Measurements from ENCODE around the gene RIPK3.

RIPK3 gene

DNA sequence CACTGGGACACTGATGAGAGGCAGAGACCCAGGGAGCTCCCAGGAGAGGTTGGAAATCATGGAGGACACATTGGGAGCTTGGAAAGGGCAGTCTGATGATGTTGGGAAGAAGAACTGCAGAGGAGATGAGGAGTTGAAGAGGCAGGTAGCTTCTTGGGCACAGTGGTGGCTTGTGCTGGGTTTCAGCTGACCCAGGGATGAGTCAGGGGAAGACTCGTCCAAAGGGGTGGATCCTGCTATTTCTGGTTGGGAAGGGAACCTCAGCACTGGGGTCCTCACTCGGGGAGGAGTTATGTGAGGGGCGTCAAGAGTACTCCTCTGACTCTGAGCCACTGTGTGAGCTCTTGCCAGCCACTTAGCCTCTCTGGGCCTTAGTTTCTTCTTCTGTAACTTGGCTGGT is 16.4 kb downstream of the RIPK3 start:
- DNase-seq (ENCODE audit: low read depth, low spot score), result no peak

DNA sequence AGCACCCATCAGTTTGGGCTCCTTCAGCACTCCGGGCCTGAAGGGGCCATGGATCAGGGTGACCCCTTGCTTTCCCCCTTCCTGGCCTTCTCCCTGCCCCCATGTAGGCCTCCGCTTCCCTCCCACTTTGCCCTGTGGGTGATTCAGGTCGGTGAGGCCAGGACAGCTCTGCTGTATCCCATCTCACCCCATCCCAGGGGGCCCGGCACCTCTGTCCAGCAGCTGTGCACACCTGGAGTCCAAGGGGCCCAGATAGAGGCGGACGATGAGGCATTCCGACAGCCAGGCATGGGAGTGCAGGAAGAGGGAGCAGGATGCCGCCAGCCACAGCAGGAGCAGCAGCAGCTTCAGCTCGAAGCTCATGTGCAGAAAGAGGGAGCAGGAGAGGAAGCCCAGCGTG is 17.1 kb downstream of the RIPK3 start:
- no peak for DNase-seq (ENCODE audit: low read depth, low spot score)

DNA sequence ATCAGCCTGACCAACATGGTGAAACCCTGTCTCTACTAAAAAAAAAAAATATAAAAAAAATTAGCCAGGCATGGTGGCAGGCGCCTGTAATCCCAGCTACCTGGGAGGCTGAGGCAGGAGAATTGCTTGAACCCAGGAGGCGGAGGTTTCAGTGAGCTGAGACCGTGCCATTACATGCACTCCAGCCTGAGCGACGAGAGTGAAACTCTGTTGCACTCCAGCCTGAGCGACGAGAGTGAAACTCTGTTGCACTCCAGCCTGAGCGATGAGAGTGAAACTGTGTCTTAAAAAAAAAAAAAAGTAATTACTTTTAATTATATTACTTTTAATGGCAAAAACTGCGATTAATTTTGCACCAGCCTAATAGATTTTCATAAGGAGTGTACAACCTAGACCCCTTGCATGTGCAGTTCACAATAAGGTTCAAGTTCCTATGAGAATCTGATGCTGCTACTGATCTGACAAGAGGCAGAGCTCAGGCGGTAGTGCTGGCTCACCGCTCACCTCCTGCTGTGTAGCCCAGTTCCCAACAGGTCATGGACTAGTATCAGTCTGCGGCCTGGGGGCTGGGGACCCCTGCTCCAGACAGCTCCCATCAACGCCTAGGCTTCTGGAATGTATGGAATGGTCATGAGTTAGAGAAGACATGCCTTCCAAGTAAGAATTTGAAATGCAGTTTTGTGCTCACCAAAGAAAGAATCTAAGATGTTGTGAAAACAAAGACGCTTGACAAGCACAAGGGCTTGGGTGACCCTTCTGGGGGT is 18.4 kb downstream of the RIPK3 start:
- DNase-seq (ENCODE audit: low read depth, low spot score), result no peak

DNA sequence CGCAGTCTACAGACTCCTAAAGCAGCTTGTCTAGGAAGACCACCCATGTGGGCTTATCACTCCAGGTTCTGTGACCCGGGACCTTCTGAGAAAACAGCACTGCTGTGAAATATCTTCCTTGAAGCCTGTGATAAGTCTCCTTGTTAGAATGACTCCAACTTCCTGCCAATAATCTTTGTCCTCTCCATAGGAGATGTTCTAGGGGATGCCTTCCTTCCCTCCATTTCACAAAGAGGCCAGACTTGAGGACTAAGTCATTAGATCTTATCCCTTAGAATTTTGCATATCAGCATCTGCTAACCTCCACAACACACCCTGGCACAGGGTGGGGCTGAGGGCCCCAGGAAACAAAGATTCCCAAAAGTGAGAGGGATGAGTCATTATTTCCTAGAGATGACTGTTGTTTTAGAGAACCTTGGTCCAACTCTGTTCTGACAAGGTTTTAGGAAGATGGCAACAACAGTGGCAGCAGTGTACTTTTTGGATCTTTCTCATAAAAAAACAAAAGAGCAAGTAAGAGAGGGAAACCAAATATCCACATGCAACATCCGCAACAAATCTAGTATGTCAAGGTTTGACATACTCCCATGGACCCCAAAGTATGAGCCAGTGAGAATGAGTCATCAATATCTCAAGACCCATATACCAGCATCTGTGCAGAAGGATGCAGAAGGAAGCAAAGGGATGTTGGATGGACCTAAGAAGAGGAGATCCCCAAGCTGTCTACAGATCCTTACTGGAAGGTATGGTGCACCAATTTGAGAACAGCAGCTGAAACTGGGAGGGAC is 22.5 kb downstream of the RIPK3 start:
- DNase-seq (ENCODE audit: low read depth, low spot score), result no peak

DNA sequence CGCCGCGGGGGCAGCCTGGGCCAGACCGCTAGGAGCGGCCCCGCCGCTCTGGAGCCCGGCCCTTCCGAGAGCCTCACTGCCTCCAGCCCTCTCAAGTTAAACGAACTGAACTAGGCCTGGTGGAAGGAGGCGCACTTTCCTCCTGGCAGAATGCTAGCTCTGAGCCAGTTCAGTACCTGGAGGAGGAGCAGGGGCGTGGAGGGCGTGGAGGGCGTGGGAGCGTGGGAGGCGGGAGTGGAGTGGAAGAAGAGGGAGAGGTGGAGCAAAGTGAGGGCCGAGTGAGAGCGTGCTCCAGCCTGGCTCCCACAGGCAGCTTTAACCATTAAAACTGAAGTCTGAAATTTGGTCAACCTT is 23.2 kb downstream of the RIPK3 start:
- no peak for DNase-seq (ENCODE audit: low read depth, low spot score)

DNA sequence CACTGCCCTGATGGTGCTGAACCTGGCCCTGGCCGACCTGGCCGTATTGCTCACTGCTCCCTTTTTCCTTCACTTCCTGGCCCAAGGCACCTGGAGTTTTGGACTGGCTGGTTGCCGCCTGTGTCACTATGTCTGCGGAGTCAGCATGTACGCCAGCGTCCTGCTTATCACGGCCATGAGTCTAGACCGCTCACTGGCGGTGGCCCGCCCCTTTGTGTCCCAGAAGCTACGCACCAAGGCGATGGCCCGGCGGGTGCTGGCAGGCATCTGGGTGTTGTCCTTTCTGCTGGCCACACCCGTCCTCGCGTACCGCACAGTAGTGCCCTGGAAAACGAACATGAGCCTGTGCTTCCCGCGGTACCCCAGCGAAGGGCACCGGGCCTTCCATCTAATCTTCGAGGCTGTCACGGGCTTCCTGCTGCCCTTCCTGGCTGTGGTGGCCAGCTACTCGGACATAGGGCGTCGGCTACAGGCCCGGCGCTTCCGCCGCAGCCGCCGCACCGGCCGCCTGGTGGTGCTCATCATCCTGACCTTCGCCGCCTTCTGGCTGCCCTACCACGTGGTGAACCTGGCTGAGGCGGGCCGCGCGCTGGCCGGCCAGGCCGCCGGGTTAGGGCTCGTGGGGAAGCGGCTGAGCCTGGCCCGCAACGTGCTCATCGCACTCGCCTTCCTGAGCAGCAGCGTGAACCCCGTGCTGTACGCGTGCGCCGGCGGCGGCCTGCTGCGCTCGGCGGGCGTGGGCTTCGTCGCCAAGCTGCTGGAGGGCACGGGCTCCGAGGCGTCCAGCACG is 23.8 kb downstream of the RIPK3 start:
- DNase-seq (ENCODE audit: low read depth, low spot score), result no peak

DNA sequence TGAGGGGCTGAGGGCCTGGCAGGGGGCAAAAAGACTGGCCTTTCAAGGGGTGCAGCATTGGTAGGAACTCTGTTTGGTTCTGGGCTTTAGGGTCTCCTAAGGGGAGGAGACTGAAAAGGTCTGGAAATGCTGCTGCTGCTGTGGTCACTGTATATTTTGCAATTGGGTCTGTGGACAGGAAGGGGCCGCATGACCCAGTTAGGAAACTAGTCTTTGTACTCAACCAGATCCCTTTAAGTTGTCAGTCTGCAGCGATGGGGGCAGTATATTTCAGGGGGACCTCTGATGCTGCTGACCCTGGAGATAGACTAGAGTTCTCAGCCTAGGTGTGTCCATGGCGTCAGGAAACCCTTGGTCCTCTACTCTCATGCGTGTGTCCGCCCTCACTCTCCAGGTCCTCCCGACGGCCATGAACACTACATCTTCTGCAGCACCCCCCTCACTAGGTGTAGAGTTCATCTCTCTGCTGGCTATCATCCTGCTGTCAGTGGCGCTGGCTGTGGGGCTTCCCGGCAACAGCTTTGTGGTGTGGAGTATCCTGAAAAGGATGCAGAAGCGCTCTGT is 24.5 kb downstream of the RIPK3 start:
- no peak for DNase-seq (ENCODE audit: low read depth, low spot score)

DNA sequence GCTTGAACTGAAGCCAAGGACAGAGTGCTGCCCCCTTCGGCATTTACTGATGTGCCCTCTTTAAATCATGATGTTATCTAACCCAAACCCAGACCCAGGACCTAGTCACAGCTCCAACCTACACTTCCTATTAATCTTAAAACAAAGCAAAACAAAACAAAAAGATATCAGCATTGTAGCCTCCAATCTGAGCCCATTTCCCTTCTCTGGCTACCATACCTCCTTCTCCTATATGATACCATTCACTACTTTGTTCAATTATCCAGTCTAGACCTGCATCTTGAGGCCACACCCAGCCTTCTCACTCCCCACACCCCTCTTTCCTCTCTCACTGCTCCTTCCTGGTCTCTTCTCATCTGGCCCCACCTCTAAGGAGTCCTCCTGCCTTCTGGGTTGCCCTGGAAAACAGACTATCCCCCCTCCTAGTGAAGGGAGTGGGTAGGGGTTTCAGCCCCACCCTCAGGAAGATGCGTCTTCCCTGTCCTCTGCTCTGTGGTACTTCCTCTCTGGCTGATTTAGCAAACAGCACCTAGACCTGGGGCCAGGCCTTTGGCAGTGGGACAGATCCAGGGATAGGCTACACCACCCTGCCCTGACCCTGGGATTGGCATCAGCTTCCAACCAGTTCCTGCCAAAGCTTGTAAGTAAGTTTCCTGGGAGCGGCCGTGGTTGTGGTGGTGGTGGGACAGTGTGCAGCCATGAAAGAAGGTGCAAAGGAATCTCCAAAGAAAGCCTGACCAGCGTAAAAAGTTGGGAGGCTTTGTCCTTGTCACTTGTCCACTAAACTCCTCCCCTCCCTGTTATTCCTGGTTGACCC is 25.2 kb downstream of the RIPK3 start:
- no peak for DNase-seq (ENCODE audit: low read depth, low spot score)

DNA sequence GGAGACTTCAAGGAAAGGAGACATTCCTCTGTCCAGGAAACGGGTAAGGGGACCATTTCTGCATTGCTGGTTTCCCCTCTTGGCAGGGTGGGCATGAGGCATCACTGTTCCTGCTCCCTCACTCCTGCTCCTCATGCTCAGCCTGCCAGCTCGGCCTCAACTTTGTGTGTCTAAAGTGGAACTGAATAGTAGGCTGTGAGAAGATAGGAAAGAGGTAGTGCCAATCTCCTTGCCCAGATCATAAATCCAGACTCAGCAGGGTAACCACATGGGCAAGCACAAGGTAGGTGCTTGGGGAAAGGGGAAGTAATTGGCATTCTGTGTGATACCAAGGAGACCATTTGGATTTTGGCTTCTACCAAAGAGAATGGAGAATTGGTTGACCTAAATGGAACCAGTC is 25.9 kb downstream of the RIPK3 start:
- no peak for DNase-seq (ENCODE audit: low read depth, low spot score)

DNA sequence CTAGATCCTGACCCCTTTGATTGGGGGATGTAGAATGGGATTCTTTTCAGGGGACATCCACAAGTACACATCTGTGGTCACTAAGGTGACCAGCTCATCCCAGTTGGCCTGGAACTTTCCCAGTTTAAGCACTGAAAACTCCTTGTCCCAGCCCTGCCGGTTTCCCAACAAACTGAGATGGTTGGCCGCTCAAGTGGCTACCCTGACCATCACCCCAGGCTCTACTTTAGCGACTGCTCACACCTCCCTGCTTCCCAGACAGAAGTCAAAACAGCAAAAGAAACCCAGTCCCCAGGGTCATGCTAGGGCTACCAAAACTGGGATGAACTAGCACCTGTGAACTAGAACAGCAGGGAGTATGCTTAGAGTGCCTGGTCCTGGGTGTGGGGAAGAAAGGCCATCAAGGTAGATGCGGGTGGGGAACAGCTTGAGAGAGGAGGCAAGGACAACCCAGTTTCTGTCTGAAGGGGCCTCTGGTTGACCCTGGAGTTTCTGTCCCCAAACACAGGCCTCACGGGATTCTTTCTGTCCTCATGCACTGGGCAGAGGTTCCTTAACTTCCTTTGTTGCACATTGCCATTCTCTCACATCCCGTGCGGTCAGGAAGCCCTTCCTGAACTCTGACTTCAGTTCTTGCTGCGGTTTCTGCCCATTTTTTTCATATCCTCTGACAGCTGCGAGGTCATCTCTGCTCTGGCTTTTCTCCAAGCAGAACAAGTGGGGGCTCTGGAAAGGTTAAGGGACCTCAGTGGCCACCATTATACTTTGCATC is 26.9 kb downstream of the RIPK3 start:
- DNase-seq (ENCODE audit: low read depth, low spot score), result no peak

DNA sequence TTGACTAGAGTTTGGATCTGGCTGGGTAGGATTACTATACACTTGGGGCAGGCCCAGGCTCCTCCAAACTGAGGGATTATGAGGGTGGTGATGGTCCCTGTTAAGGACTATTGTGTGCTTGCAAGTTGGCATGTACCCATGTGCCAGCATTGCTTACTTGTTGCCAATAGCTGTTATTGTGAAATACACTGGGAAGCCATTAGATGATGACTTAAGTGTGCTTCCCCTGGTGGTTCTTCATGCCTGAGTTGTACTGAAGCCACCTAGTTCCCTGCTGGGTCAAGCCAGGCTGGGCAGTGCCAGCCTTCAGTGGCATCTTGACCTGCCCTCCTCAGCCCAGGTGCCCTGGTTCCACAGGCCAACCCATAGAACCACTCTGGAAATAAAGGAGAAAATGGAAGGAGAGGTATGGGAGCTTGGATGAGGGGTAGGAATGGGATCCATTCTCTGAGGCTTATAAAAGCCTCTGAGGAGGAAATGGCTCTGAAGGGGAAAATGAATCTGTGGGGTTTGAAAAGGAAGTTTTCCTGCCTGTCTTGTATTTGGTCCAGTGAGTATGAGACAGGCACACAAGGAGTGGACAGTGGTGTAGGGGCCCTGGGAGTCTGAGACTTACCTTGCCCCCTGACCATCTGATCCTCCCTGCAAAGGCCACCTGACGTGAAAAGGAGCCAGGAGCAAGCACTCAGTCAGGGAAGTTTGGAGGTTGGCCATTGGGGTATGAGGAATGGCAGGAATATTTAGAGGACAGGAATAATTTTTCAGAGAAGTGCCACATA is 27.8 kb downstream of the RIPK3 start:
- no peak for DNase-seq (ENCODE audit: low read depth, low spot score)

DNA sequence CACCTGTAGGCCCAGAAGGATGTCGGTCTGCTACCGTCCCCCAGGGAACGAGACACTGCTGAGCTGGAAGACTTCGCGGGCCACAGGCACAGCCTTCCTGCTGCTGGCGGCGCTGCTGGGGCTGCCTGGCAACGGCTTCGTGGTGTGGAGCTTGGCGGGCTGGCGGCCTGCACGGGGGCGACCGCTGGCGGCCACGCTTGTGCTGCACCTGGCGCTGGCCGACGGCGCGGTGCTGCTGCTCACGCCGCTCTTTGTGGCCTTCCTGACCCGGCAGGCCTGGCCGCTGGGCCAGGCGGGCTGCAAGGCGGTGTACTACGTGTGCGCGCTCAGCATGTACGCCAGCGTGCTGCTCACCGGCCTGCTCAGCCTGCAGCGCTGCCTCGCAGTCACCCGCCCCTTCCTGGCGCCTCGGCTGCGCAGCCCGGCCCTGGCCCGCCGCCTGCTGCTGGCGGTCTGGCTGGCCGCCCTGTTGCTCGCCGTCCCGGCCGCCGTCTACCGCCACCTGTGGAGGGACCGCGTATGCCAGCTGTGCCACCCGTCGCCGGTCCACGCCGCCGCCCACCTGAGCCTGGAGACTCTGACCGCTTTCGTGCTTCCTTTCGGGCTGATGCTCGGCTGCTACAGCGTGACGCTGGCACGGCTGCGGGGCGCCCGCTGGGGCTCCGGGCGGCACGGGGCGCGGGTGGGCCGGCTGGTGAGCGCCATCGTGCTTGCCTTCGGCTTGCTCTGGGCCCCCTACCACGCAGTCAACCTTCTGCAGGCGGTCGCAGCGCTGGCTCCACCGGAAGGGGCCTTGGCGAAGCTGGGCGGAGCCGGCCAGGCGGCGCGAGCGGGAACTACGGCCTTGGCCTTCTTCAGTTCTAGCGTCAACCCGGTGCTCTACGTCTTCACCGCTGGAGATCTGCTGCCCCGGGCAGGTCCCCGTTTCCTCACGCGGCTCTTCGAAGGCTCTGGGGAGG is 28.9 kb downstream of the RIPK3 start, which contains the start of gene LTB4R:
Gene LTB4R (plus strand): TSS at position 857 of the 959 bp plus-strand sequence. CDS start 4,150 bp downstream, outside the sequence.
- peak; percentile 30 for DNase-seq (ENCODE audit: low read depth, low spot score)

DNA sequence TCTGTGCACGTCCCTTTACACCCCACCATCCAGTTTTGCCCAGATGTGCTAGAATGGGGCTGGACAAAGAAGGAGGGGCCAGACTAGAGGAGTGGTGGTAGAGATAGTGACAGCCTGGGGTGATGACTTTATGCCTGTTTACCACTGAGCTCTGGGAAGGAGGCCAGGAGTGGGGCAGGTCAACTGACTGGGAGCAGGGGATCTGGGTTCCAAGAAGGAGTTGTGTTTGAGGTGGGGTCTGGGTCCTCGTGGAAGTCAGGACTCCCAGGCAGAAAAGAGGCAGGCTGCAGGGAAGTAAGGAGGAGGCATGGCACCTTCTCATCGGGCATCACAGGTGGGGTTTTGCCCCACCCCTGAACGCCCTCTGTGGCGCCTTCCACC is 29.5 kb downstream of the RIPK3 start:
- no peak for DNase-seq (ENCODE audit: low read depth, low spot score)

DNA sequence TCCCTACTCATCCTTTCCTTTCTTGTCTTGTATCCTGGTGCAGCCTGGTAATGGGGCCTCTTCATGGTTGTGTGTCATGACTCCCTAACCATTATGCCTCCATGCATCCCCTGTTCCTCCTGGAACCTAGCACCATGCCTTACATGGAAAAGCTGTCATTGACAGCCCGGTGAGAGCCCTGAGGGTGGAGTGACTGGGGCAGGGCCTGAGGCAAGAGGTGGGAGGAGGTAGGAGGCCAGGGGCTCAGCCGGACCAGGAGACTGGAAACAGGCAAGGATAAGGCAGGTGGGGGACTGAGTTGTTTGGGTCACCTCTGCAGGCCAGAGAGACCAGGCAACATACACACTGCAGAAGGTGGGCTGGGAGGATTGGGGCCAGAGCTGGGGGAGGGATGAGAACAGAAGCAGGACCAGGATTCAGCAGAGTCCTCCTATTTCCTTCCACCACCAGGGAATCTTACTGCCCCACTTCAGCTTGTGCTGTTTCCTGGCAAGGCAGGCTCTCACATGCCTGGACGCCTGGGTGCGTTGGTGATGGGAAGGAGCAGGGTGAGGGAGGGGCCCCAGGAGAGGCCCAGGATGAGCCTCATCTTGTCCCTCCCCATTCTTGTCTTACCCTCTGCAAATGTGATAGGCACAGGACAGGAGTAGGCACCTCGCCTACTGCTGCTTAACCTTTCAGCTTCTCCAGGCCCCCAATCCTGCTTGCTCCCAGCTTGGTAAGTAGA is 30.1 kb downstream of the RIPK3 start, which contains the start of gene LTB4R2:
Gene LTB4R2 (plus strand): TSS at position 603 of the 727 bp plus-strand sequence. CDS start 525 bp downstream, outside the sequence.
- DNase-seq (ENCODE audit: low read depth, low spot score), result no peak

DNA sequence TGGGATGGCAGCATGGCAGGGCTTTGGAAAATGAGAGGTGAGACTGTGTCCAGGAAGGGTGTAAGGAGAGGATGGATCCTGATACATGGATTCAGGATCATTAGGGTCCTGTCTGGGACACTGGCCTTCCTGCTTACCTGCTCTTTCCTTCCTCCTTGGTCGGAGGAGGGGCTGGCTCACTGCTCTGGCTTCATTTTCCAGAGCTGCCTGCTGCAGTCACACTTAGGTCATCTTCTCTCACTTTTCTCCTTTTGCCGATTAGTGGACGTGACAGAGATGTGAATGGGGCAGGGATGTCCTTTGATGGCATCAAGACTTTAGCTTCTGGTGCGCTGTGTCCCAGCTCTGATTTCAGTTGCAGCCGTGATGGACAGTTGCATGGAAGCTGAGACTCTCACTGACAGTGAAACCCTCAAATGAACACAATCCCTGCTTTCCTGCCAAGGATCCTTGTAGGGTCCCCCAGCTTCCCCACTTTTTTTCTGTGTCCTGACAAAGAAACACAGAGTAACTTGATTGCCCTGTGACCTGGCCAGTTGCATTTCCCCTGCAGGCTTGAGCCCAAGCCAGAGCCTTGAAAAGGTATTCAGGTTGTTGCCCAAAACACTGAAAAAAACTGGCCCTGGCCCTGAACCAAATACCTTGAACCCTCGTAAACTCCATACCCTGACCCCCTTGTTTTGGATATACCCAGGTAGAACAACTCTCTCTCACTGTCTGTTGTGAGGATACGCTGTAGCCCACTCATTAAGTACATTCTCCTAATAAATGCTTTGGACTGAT is 31.3 kb downstream of the RIPK3 start:
- no peak for DNase-seq (ENCODE audit: low read depth, low spot score)

DNA sequence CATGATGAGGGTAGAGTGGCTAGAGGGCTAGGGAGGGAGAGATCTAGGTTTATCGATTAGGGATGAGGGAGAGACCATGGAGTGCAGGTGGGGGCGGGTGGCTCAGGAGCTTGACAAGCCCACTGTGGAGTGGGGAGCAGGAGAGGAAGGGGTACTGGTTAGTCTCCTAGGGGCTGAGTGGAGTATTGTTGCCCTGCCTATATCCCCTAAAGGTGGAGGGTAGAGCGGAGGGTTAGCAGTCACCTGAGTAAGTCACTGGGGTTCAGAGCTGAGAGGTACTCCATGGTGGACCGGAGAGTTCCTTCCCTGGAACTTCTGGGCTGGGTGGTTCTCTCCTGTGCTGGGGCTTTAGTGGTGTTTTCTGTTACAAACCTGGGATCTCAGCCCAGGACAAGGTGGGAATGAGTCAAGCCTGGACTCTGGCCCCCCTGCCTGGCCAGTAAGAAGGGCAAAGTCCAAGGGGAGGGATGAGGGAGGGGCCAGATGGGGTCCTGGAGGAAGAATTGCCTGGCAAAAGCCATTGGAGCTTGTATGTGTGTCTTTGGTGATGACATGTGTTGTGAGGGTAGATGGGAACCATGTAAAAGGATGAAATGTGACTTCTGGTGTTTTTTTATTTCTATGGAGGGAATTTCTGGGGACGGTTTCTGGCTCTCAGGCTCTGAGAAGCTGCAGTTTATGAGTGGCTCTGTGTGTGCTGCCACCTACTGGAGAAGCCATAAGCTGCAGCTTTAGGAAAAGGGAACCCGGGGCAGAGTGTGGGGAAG is 32.0 kb downstream of the RIPK3 start, which contains the start of gene CIDEB:
Gene CIDEB (minus strand): TSS at position 403 of the 767 bp plus-strand sequence. CDS start 119 bp downstream, at position 284.
- peak; percentile 33 for DNase-seq (ENCODE audit: low read depth, low spot score)

Data from activated CD4-positive, CD25-positive, alpha-beta regulatory T cell treated with anti-CD3 and anti-CD28 coated beads, Interleukin-2, amount 50 U/mL, for 16 hours (primary cell).